ENCODE results near the gene CCDC51.
"Not testable (repeated sequence)": the region's sequence is repeated elsewhere in the genome, so short reads cannot be mapped to it uniquely, and the experiment has no call there.

CCDC51 gene
- total RNA-seq = 8.2 to 15.3 reads per million in 2 experiments

DNA sequence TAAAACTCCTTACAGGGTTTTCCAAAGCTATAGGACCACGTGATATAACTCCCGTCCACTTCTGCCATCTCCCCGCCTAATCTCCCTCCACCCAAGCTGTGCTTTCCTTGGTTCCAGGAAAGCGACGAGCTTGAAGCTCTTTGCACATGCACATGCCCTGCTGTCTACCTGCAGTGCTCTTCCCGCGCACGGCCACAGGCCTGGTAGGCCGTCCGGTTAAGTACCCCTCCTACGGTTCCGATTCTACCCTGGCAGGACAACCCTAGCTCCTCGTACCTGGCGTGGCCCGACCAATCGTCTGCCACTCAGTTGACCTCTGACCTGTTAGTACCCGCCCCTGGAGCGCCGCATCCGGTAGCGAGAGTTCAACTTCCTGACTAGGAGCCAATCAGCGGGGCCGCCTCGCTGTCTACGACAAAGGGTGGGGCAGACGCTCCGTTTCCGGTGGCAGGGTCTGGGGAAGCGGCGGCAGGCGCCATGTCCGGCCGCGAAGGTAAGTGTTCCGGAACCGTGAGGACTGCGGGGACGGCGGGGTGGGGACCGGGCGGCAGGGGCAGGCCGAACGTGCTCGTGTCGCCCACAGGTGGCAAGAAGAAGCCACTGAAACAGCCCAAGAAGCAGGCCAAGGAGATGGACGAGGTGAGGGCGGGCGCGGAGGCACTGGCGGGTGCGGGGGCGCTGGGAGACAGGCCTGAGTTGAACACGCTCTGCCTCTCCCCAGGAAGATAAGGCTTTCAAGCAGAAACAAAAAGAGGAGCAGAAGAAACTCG is at the start of gene CCDC51, which contains the start of gene TMA7:
TSS of gene CCDC51 (minus strand) at position 300 of the 770 bp plus-strand sequence. CDS start 4,991 bp downstream, outside the sequence.
TSS of gene TMA7 (plus strand) at position 438 of the 770 bp plus-strand sequence. CDS start at position 478, 40 bp downstream.
- DNase-seq (ENCODE audit: low read depth) = peak; percentile 97

- DNase-seq (ENCODE audit: low read depth) = no peak
Observed at GRCh38 chr3:48486952-48487351, 47.0 kb upstream of the CCDC51 start.

GRCh38 chr3:48482822-48483221 is 42.9 kb upstream of the CCDC51 start:
- DNase-seq (ENCODE audit: low read depth) = not testable (repeated sequence)

DNA sequence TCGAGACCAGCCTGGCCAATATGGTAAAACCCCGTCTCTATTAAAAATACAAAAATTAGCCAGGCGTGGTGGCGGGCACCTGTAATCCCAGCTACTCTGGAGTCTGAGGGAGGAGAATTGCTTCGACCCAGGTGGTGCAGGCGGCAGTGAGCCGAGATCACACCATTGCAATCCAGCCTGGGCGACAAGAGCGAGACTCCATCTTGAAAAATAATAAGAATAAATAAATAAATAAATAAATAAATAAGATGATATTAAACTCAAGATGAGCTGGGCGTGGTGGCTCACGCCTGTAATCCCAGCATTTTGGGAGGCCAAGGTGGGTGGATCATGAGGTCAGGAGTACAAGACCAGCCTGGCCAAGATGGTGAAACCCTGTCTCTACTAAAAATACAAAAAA is 41.0 kb upstream of the CCDC51 start:
- not testable (repeated sequence) for DNase-seq (ENCODE audit: low read depth)

DNA sequence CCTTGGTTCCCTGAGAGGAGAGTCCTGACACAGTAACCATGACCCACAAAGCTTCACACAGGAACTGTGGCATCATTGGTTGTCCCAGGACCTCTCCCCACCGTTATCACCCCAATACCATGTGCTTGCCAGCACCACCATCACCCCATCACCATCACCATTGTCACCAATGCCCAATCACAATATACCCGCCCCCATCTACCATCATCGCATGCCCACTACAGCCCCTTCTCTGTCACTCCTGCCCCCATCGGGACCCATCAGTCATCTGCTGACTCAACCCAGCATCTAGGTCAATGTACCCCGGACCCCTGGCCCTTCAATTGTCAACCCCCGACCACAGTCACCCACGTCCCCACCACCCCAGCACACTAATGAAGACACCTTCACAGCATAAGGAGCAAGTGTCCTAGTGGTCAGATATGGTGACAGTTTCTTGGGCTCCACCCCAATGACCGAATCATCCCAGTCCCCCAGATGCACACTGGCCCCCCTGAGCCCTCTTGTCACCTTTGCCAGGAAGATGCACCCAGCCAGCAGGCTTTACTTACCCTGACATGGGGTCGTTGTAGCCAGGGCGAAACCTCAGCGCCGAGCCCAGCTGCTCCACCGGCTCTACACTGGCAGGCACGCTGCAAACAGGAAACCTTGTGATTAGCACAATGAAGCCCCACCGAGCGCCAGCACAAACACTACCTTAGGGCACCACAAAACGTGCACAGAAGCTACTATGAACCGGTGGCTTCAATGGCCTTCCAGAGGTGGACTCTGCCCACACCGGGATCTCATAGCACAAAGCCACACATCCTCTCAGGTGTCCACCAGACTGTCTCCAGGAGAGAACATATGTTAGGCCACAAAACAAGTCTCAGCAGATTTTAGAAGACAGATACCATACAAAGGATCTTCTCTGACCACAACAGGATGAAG is 39.0 kb upstream of the CCDC51 start:
- DNase-seq (ENCODE audit: low read depth) = peak; percentile 49

GRCh38 chr3:48477959-48478520 is 38.1 kb upstream of the CCDC51 start:
- no peak for DNase-seq (ENCODE audit: low read depth)

DNA sequence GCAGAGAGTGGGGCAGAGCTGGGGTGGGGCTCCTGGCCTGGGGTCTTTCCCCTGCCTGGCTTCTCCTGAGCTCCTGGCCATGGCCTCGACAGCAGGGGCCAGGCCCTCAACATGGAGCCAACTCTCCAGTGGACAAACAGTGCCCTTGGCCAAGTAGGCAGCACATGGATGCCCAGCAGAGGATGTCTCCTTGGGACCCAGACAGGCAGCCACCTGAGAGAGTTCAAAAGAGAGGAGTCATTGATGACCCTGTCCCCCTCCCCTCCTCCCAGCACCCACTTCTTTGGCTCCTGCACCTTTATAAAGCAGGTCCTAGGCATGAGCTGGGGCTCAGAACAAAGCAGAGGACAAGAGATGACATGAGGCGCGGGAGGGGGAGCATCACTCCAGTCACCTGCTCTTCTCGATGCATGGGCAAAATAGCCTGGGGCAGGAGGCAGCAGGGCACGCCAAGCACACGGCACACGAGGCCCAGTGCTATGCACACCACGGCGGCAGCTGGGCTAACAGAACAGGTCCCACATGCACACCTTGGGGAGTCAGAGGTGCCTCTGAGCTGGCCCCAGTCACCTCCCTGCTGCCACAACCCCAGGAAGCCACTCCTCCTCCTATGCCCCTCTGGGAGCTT is 36.6 kb upstream of the CCDC51 start:
- no peak for DNase-seq (ENCODE audit: low read depth)

DNA sequence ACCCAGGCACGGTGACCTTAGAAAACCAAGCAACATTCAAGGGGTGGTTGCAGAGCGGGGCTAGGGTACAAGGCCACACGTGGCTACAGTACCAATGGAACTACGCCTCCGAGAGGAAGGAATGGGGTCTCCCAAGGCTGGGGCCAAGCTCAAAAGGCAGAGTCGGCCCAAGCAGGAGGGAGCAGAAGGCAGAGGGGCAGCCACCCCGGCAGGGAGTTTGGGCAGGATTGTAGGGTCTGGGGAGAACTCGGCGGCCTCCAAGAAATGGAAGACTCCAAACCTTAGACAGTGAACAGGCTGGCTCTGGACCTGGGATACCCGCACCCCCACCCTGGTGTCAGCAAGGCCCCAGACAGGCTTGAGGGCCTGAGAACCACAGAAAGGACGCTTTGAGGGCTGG is 35.3 kb upstream of the CCDC51 start:
- DNase-seq (ENCODE audit: low read depth) = no peak

GRCh38 chr3:48474619-48475018 is 34.7 kb upstream of the CCDC51 start:
- DNase-seq (ENCODE audit: low read depth) = no peak

DNA sequence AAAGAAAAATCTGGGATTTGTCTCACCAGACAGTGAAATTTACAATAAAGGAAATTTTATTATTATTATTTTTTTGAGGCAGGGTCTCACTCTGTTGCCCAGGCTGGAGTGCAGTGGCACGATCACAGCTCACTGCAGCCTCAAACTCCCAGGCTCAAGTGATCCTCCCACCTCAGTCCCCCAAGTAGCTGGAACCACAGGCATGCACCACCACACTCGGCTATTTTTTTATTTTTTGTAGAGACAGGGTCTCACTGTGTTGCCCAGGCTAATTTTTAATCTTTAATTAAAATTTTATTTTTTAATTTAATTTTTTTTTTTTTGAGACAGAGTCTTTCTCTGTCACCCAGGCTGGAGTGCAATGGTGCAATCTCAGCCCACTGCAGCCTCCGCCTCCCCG is 34.1 kb upstream of the CCDC51 start:
- DNase-seq (ENCODE audit: low read depth) = not testable (repeated sequence)

DNA sequence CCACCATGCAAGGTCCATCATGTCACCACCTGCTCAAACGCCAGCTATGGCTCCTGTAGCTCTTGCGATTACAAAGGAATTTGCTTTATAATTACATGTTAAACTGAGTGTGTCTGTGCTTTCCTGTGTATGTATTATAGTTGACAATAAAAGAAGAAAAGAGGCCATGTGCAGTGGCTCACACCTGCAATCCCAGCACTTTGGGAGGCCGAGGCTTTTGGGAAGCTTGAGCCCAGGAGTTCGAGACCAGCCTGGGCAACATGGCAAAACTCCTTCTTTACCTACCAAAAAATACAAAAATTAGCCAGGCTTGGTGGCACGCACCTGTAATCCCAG is 33.7 kb upstream of the CCDC51 start:
- DNase-seq (ENCODE audit: low read depth) = no peak

DNA sequence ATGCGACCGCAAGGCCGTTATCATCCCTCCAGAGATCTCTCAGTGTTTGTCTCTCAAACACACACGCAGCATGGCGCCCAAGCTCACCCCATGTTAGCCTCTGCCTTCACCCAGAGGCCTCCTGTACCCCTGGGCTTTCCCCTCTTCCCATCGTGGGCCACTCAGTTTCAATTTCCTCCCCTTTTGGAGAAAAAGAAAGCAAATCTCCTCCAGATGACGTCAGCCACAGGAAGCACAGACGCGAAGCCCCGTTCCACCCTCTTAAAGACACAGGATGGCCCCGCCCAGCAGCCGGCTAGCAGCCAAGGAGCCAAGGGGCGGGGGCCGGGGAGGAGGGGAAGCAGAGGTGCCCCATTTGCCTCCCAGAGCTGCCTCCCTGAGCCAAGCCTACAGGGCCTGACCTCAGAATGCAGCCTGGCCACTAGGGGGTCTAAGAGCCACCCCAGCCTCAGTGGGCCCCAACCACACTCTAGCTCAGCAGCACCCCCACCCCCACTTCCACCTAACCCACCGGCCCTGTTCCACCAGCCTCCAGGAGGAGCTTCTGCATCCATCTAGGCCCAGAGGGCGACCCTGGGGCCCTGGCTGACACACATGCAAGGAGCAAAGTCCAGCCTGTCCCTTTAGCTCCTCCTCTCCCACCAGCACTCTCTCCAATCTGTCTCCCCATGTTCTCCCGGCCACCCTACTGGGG is 33.2 kb upstream of the CCDC51 start:
- peak; percentile 92 for DNase-seq (ENCODE audit: low read depth)

GRCh38 chr3:48472673-48472922 is 32.7 kb upstream of the CCDC51 start:
- no peak for DNase-seq (ENCODE audit: low read depth)

DNA sequence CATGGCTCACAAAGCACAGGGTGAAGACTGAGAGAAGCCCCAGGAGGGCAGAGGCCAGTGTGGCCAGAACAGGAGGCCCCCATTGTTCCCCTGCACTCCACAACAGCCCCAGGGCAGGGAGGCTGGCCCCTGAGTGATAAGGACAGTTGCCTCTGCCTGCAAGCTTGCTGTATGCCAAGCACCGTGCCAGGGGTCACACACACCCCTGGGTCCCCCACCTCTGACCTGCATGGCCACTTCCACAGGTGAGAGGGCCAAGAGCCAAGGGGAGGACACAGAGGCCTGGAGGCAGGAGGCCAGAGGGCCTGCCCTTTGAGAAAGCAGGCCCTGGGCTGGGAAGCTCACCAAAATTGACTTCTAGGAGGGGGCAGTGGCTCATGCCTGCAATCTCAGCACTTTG is 30.4 kb upstream of the CCDC51 start:
- no peak for DNase-seq (ENCODE audit: low read depth)

DNA sequence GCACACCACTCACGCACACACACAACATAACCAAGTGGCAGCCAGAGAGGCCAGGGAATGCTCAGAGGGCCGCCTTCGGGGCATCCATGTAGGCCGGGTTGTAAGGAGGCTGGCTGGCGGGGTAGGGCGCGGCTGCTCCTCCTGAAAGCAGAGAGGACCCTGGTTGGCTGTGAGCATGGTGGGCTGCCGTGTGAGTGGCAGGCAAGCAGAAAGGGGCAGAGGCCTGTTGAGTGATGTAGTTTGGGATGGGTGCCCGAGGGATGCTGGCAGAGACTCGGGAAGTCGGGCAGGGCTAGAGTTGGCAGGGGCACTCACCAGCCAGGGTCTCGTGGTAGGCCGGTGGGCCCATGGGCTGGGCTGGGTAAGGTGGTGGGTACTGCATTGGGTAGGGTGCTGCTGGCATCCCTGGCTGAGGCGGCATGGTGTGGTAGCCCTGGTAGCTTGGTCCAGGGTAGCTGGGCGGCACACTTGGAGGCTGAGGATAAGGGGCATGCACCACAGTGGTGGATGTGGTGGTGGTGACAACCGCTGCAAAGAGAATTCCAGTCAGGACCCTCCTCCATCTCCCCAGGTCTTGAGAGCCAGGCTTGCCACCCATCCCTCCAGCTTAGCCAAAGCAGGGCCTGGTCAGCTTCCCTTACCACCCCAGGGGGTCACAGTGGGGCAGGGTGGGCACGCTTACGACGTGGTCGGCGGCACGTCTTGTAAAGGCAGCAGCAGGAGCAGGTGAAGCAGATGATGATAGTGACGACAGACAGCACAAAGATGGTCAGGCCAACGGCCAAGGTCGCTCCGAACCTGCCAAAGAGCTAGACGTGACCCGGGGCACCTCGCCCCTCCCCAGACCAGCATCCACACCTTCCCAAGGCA is 29.4 kb upstream of the CCDC51 start:
- no peak for DNase-seq (ENCODE audit: low read depth)

- DNase-seq (ENCODE audit: low read depth) = no peak
Observed at GRCh38 chr3:48468329-48468731, 28.4 kb upstream of the CCDC51 start.

DNA sequence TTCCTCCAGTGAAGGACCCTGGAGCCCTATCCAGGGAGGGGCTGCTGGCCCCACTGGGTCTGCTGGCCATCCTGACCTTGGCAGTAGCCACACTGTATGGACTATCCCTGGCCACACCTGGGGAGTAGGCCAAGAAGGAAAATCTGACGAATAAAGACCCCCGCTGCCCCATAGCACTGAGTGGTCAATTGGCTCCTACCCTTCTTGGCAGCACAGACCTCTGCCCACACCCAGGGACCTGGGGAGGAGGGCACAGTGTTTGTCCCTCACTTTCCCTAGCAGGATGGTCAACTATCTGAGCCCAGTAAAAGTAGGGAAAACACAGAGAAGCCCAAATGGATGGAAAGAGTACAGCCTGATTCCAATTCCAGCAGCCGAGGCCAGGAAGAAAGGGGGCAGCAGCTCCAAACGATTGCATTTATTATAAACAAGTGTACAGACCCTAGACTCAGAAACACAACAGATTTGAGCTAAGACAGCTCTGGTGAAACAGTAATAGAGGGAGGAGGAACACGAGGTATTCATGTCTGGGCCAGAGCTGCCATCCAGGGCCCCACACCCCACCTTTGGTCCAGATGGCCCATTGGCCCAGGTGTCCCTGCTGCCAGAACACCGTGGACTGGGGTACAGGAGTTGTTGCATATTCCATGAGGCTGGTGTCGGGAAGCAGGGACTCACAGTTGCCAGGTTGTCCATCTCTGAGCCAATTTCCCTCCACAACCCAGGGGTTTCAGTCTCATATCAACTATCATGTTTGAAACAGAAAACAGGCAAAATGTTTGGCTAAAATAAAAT is 27.8 kb upstream of the CCDC51 start:
- no peak for DNase-seq (ENCODE audit: low read depth)

DNA sequence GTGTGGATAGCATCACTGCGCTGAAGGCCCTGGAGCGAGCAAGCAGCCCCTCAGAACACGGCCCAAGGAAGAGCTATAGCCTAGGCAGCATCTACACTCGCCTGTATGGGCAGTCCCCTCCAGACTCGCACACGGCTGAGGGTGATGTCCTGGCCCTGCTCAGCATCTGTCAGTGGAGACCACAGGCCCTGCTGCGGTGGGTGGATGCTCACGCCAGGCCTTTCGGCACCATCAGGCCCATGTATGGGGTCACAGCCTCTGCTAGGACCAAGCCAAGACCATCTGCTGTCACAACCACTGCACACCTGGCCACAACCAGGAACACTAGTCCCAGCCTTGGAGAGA is 27.2 kb upstream of the CCDC51 start:
- no peak for DNase-seq (ENCODE audit: low read depth)

- DNase-seq (ENCODE audit: low read depth) = no peak
Observed at GRCh38 chr3:48466386-48467109, 26.6 kb upstream of the CCDC51 start.
